ENCODE data around the gene LRP4. TPM values are rescaled to one million over a fixed set of nuclear protein-coding genes. Genes with fewer than 3 reads are reported as not detected.

LRP4 gene
- polyA plus RNA-seq, 4 donors = 25.5 to 28.5 (median 27.5) TPM

GRCh38 chr11:46896719-46897406, 21.5 kb downstream of the LRP4 start:
- no peak for DNase-seq (ENCODE audit: low read depth in 4 of 4, low spot score in 3 of 4)

DNA sequence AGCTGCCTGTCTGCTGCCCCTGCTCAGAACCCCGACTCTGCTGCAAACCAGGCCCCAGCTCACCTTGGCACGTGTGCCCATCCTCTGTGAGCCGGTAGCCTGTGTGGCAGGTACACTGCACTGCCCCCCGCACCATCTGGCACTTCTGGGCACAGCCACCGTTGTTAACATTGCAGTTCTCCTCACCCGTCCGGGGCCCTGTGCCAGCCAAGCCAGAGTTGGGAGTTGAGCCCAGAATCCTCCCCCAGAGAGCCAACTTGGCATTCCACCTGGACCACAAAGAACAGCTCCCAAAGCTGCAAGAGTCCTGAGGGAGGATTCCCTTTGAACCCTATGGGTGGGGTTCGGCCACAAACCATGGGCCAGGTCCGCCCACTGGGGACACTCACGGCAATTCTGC, 22.5 kb downstream of the LRP4 start:
- no peak for DNase-seq (ENCODE audit: low read depth in 4 of 4, low spot score in 3 of 4)

- no peak for DNase-seq (ENCODE audit: low read depth in 4 of 4, low spot score in 3 of 4)
Observed at GRCh38 chr11:46894961-46895360, 23.4 kb downstream of the LRP4 start.

DNA sequence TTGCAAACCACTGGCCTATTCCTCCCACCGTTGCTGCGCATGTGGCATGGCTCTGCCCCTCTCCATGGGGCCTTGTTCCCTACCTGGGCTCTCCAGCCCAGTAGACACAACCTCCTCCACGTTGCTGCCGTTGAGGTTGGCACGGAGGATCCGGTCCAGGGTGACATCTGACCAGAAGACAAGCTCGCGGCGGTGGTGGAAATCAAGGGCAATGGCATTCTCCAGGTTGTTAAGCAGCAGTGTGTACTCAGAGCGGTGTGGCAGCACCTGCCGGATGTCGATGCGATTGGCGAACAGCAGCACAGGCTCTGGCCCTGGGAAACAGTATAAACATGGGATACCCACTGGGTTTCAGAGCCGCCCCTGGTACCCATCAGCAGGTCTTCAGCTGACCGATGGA, 23.8 kb downstream of the LRP4 start:
- DNase-seq (ENCODE audit: low read depth in 4 of 4, low spot score in 3 of 4) = no peak

GRCh38 chr11:46892838-46893237, 25.5 kb downstream of the LRP4 start:
- DNase-seq (ENCODE audit: low read depth in 4 of 4, low spot score in 3 of 4) = no peak

GRCh38 chr11:46892109-46892508, 26.2 kb downstream of the LRP4 start:
- no peak for DNase-seq (ENCODE audit: low read depth in 4 of 4, low spot score in 3 of 4)

DNA sequence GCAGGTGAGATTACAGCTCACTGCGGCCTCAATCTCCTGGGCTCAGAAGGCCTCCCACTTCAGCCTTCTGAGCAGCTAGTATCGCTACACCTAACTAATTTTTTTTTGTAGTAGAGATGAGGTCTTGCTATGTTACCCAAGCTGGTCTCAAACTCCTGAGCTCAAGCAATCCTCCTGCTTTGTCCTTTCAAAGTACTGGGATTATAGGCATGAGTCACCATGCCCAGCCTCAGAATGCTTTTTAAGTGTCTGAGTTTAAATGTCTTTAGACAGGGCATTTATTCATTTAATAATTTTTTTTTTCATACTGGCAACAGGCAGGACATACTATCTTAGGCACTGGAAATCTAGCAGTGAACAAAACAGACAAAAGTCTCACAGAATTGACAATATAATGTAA, 27.7 kb downstream of the LRP4 start:
- DNase-seq (ENCODE audit: low read depth in 4 of 4, low spot score in 3 of 4) = no peak

- DNase-seq (ENCODE audit: low read depth in 4 of 4, low spot score in 3 of 4) = peak; percentile 50 to 70 (median 64)
Observed at GRCh38 chr11:46889689-46890475, 28.5 kb downstream of the LRP4 start.

GRCh38 chr11:46889251-46889650, 29.1 kb downstream of the LRP4 start:
- no peak for DNase-seq (ENCODE audit: low read depth in 4 of 4, low spot score in 3 of 4)

DNA sequence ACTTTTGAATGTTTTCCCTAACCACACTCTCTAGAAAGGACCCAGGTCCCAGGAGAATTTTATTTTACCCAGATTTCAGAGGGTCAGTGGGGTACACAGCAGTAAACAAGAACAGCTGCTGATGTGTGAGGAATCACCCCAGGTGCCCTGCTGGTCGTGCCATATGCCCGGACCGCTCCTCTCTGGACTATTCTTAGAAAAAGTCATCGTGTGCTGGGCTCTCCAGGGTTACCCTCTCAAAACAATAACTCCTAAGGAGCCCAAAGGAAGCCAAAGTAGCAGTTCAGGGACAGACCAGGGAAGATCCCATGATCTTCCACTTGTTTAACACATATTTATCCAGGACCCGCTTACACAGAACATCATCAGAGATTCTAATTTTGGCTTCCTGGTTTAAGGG, 29.7 kb downstream of the LRP4 start:
- DNase-seq (ENCODE audit: low read depth in 4 of 4, low spot score in 3 of 4) = no peak

- no peak for DNase-seq (ENCODE audit: low read depth in 4 of 4, low spot score in 3 of 4)
Observed at GRCh38 chr11:46886211-46886610, 32.1 kb downstream of the LRP4 start.

GRCh38 chr11:46879056-46879585, 39.2 kb downstream of the LRP4 start:
- no peak for DNase-seq (ENCODE audit: low read depth in 4 of 4, low spot score in 3 of 4)

- DNase-seq (ENCODE audit: low read depth in 4 of 4, low spot score in 3 of 4) = no peak
Observed at GRCh38 chr11:46877580-46877979, 40.8 kb downstream of the LRP4 start.

- DNase-seq (ENCODE audit: low read depth in 4 of 4, low spot score in 3 of 4) = no peak
Observed at GRCh38 chr11:46876471-46876870, 41.9 kb downstream of the LRP4 start.

GRCh38 chr11:46874586-46874985, 43.8 kb downstream of the LRP4 start:
- DNase-seq (ENCODE audit: low read depth in 4 of 4, low spot score in 3 of 4) = no peak

GRCh38 chr11:46868912-46869311, 49.4 kb downstream of the LRP4 start:
- DNase-seq (ENCODE audit: low read depth in 4 of 4, low spot score in 3 of 4) = no peak

- DNase-seq (ENCODE audit: low read depth in 4 of 4, low spot score in 3 of 4) = no peak
Observed at GRCh38 chr11:46865340-46865739, 53.0 kb downstream of the LRP4 start.

- DNase-seq (ENCODE audit: low read depth in 4 of 4, low spot score in 3 of 4) = no peak
Observed at GRCh38 chr11:46860218-46860617, 58.1 kb downstream of the LRP4 start.

- no peak for DNase-seq (ENCODE audit: low read depth in 4 of 4, low spot score in 3 of 4)
Observed at GRCh38 chr11:46858920-46859546, 59.3 kb downstream of the LRP4 start.

DNA sequence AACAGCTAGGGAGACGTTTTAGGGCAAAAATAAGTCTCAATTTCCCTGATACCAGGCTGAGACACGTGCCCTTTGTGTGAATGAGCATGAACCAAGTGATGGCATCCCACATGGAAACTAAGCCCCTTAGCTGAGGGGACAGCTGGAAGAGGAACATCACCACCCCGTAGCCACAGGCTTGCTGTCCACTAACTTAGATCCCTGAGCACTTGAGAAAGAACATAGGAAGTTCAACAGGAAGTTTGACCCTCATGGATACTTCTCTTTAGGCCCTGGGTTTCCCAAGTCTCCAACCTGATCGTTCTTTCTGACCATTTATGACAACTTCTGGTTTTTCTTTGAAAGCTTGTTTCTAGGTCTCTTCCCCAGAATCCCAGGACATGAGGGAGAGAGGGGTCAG, 60.7 kb downstream of the LRP4 start:
- DNase-seq (ENCODE audit: low read depth in 4 of 4, low spot score in 3 of 4) = no peak

DNA sequence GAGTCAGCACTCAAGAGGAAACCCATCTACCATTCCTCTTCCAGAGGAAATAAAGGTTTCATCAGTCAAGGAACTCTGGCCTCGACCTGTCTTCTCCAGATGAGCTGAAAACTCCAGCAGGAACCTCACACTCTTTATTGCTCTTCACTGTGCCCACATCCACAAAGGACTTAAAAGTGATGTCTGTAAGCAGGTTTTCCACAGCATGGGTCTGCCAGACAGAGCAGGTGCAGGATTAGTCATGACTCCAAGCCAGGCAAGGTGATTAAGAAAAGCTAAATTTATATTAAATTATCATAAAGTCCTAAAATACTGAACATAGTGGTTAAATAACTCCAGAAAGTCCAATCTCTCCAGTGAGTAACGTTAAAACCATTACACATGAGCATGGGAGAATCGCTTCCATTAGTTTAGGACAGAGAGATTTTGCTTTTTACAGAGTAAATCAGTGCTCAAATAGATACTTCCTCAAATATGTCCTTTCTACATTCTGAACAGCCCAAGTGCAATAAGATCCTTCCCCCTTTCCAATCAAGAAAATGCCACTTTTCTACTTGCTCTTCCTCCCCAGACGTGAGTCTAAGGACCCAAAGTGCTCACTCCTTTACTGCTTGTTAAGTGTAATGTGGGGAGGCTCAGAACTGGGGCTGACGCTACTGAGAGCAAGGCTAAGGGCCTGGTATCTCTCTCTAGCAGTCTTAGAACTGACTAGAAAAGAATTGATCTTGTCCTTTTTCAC, 61.6 kb downstream of the LRP4 start:
- no peak for DNase-seq (ENCODE audit: low read depth in 4 of 4, low spot score in 3 of 4)

Data from right renal pelvis (tissue), 4 donors.